ENCODE measurements around the gene TAF11L7.
"Not testable (repeated sequence)": the region's sequence is repeated elsewhere in the genome, so short reads cannot be mapped to it uniquely, and the experiment has no call there.

Gene TAF11L7

GRCh38 chr5:17585658-17586057 is at the start of gene TAF11L7:
Gene TAF11L7, minus strand, starts transcription at chr5:17585758.
- not testable (repeated sequence) for DNase-seq

DNA sequence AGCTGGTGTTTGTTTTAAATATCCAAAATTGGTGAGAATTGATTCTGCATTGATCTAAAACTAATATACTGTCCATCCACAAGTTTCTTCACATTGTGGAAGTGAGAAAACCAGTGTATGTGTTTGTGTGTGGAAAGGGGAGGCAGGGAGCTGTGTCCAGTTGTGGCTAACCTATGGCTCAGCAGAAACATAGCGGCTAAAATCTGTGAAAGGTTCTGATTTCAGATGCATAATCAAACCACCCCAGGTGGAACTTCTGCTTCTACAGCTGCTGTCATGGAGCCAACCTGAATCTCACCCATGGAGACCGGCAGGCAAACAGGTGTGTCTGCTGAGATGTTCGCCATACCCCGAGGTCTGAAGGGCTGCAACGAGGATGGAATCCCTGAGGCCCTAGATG is 48.6 kb upstream of the TAF11L7 start, which contains the start of gene TAF11L14:
TAF11L14 (plus strand) TSS at position 301 of the 400 bp plus-strand sequence.
- no peak for DNase-seq

GRCh38 chr5:17631788-17632187 is 46.2 kb upstream of the TAF11L7 start, which contains the start of gene TAF11L13:
Gene TAF11L13, plus strand, starts transcription at chr5:17632088.
- not testable (repeated sequence) for DNase-seq

DNA sequence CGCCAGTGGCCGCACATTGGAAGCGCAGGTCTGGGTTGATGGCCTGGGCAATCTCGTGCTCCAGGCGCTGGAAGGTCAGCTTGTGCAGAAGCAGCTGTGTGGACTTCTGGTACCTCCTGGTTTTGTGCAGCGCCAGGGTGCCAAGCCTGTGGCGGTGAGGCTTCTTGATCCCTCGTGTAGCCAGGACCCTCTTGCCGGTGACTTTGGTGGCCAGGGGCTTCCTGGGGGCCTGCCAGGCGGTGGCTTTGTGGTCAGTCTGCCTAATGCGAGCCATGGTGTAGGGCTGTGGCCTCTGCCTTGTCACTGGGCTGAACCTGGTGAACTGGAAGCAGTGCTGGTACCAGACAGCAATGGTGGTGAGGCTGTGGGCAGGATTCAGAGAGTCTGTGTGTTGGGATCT is 40.1 kb upstream of the TAF11L7 start:
- DNase-seq, result no peak

DNA sequence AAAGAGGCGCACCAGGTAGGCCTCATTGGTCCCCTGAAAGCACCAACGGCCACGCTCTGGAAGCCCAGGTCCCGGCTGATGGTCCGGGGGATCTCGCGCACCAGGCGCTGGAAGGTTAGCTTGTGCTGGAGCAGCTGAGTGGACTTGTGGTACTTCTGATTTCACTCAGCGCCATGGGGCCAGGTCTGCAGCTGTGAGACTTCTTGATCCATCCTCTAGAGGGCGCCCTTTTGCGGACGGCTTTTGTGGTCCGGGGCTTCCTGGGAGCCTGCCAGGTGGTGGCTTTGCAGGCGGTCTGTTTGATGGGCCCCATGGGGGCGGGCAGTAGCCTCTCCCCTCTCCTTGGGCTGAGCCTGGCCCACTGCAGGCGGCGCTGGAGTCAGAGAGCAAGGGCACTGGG is 35.1 kb upstream of the TAF11L7 start:
- DNase-seq, result no peak

- no peak for DNase-seq
These were observed 33.8 kb upstream of the TAF11L7 start for GRCh38 chr5:17619354-17619753.

DNA sequence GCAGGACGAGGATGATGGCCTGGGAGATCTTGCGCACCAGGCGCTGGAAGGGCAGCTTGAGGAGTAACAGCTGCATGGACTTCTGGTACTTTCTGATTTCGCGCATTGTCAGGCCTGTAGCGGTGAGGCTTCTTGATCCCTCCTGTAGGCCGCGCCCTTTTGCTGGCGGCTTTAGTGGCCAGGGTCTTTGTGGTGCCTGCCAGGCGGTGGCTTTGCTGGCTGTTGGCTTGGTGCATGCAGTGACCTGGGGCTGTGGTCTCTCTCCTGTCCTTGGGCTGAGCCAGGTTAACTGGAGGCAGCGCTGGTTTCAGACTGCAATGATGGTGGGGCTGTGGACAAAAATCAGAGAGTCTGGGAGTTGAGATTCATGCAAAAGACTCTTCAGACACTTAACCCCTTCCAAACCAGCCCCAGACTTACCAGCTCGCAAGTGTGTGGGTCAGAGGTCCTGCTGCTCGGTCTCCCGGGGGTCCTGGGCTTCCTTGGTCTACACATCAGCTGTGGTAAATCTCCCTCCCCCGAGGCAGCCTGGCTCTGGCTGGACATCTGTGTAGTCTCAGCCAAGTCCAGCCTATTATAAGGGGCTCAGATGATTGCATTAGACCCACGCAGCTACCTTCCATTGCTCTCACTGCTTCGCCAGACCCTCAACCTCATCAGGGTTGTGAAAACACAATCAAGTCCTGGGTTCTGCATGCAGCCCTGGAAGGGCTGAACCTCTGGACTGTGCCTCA is 29.5 kb upstream of the TAF11L7 start:
- DNase-seq, result no peak

GRCh38 chr5:17610092-17610491 is 24.5 kb upstream of the TAF11L7 start, which contains the start of gene TAF11L12:
Gene TAF11L12, plus strand, starts transcription at chr5:17610392.
- not testable (repeated sequence) for DNase-seq

GRCh38 chr5:17607461-17607860 is 21.9 kb upstream of the TAF11L7 start:
- DNase-seq, result not testable (repeated sequence)

DNA sequence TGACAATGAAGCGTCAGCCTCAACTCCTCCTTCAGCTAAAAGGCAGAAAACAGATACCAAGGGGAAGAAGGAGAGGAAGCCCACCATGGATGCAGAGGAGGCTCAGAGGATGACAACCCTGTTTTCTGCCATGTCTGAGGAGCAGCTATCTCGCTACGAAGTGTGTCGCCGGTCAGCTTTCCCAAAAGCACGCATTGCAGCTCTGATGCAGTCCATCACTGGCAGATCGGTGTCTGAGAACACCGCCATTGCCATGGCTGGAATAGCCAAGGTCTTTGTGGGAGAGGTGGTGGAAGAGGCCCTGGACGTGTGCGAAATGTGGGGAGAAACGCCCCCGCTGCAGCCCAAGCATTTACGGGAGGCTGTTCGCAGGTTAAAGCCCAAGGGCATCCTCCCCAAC is 19.4 kb upstream of the TAF11L7 start:
- DNase-seq, result no peak

DNA sequence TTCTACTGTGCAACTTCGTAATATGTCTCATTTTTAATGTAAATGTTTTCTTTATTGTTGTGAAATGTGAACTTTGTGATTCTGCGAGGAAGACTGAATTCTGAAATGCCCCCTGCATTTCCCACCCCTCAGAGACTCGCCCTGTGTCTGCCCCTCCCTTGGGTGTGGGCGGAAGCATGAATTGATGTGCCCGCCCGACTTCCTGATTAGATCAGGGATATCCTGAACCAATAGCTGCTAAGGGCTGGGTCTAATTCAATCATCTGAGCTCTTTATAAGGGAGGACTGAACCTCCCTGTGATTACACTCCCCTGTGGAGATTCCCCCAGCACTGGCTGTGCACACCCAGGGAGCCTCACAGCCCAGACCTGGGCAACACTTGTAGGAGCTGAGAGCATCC is 18.3 kb upstream of the TAF11L7 start, which contains the start of gene TAF11L11:
TAF11L11 (plus strand) TSS at position 304 of the 400 bp plus-strand sequence.
- DNase-seq, result not testable (repeated sequence)

- DNase-seq, result not testable (repeated sequence)
These were observed 12.2 kb upstream of the TAF11L7 start, which contains the start of gene TAF11L10 for GRCh38 chr5:17597728-17598127. Gene TAF11L10, minus strand, starts transcription at chr5:17597828.

DNA sequence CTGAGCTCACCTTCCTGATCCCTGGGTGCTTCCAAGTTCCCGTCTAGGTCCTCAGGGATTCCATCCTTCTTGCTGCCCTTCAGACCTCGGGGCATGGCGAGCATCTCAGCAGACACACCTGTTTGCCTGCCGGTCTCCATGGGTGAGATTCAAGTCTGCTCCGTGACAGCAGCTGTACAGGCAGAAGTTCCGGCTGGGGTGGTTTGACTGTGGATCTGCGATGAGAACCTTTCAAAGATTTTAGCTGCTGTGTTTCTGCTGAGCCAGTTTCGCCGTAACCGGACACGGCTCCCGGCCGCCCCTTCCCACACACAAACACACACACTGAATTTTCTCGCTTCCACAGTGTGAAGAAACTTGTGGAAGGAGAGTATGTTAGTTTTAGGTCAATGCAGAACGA is 8.7 kb upstream of the TAF11L7 start, which contains the start of gene TAF11L9:
TAF11L9 (minus strand) TSS at position 140 of the 400 bp plus-strand sequence.
- DNase-seq, result not testable (repeated sequence)

DNA sequence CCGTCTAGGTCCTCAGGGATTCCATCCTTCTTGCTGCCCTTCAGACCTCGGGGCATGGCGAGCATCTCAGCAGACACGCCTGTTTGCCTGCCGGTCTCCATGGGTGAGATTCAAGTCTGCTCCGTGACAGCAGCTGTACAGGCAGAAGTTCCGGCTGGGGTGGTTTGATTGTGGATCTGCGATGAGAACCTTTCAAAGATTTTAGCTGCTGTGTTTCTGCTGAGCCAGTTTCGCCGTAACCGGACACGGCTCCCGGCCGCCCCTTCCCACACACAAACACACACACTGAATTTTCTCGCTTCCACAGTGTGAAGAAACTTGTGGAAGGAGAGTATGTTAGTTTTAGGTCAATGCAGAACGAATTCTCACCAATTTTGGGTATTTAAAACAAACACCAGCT is 5.3 kb upstream of the TAF11L7 start, which contains the start of gene TAF11L8:
TAF11L8 (minus strand) TSS at position 101 of the 400 bp plus-strand sequence.
- DNase-seq, result not testable (repeated sequence)
